Retinal pigment epithelial cell (primary cell): ENCODE data around the gene PPP1R13L.

Experiments
- DNase-seq: peaks from one replicate; pipeline ENCODE4 v3.0.0-alpha.2; 2010; ENCODE audit warnings: low read depth
- H3K4me3 ChIP-seq: 2 replicates; pipeline ENCODE4 v1.5.1; 2011; ENCODE audit warnings: mild to moderate bottlenecking, low read length, control low read depth, moderate library complexity
- CTCF ChIP-seq: conservative IDR thresholded peaks from 2 replicates; pipeline ENCODE4 v1.5.1; 2011; ENCODE audit warnings: low read depth, low read length, control low read depth, inconsistent platforms

The PPP1R13L gene

GRCh38 chr19:45331411-45331810 lies 73.5 kb downstream of the PPP1R13L start:
- no peak for TF ChIP-seq CTCF
- no peak overlapping the region for H3K4me3 ChIP-seq
- no peak for DNase-seq
